GM10266 (cell line): ENCODE results near the gene KAT2A.
A peak's percentile ranks its signal among the peaks of the same experiment; 100 is the strongest.

Source experiments
- DNase-seq: peaks from one replicate; pipeline ENCODE4 v3.0.0; 2012; ENCODE audit errors: extremely low spot score
- CTCF ChIP-seq: IDR thresholded peaks from 2 replicates; pipeline ENCODE4 v1.5.1; 2012; ENCODE audit warnings: mild to moderate bottlenecking, low read depth; ENCODE audit not compliant: control insufficient read depth, insufficient read depth; ENCODE audit errors: missing control alignments

Gene KAT2A

GRCh38 chr17:42133461-42134041 lies 12.4 kb upstream of the KAT2A start:
- peak; percentile 58 for DNase-seq

GRCh38 chr17:42132941-42133340 lies 11.8 kb upstream of the KAT2A start:
- no peak for TF ChIP-seq CTCF
- DNase-seq: no peak

More at GRCh38 chr17:42133461-42134041, 12.4 kb upstream of the KAT2A start:
- TF ChIP-seq CTCF: no peak

GRCh38 chr17:42131981-42132432 lies 10.8 kb upstream of the KAT2A start:
- TF ChIP-seq CTCF: no peak

GRCh38 chr17:42131232-42131631 lies 10.1 kb upstream of the KAT2A start:
- no peak for TF ChIP-seq CTCF
- no peak for DNase-seq

More at GRCh38 chr17:42131981-42132432, 10.8 kb upstream of the KAT2A start:
- no peak for DNase-seq

- TF ChIP-seq CTCF: no peak
- no peak for DNase-seq
Observed at GRCh38 chr17:42130310-42130936, 9.3 kb upstream of the KAT2A start.

- TF ChIP-seq CTCF: no peak
- no peak for DNase-seq
Observed at GRCh38 chr17:42129109-42129837, 8.1 kb upstream of the KAT2A start.

DNA sequence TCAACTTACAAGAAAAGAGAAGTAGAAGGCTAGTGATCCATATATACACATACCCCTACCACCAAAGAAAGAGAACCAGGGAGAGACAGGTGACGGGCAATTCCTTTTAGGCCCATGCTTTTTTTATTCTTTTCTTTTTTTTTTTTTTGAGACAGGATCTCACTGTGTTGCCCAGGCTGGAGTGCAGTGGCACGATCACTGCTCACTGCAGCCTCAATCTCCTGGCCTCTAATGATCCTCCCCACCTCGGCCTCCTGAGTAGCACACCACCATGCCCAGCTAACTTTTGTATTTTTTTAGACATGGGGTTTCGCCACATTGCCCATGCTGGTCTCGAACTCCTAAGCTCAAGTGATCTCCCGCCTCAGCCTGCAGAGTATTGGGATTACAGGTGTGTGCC lies 6.2 kb upstream of the KAT2A start:
- no peak for TF ChIP-seq CTCF
- DNase-seq: no peak
